Heart right ventricle (tissue), 16 donors: ENCODE results near the gene SNX33. TPM values are rescaled to one million over a fixed set of nuclear protein-coding genes. Genes with fewer than 3 reads are reported as not detected.
"Not testable (repeated sequence)": the region's sequence is repeated elsewhere in the genome, so short reads cannot be mapped to it uniquely, and the experiment has no call there.

Experiments
- ATAC-seq, 8 donors: fragments of 200-7000 bp; cut with Tn5 transposase; one replicate each; pipeline ENCODE4 v1.9.1; 2020; ENCODE audit warnings: mild to moderate bottlenecking in 8 of 8, moderate library complexity in 8 of 8, moderate number of reproducible peaks in 1 of 8
- DNase-seq, 2 donors: peaks; one replicate each; pipeline ENCODE4 v3.0.0-alpha.2; 2020
- H3K27ac ChIP-seq, 10 donors: fragments of 200-600 bp; sonication (generic) in 2 of 10; one replicate each; pipeline versions ENCODE4 v1.5.0 to v1.8.0; 2020 to 2022; ENCODE audit warnings: mild to moderate bottlenecking in 3 of 10
- H3K27me3 ChIP-seq, 7 donors: fragments of 200-600 bp; one replicate each; pipeline ENCODE4 v1.8.0; 2021 to 2022; ENCODE audit warnings: mild to moderate bottlenecking in 2 of 7
- H3K36me3 ChIP-seq, 9 donors: fragments of 200-600 bp; sonication (generic) in 1 of 9; one replicate each; pipeline versions ENCODE4 v1.5.0 to v1.8.0; 2020 to 2022; ENCODE audit warnings: mild to moderate bottlenecking in 2 of 9
- H3K4me1 ChIP-seq, 9 donors: fragments of 200-600 bp; sonication (generic) in 1 of 9; one replicate each; pipeline versions ENCODE4 v1.5.0 to v1.8.0; 2020 to 2022; ENCODE audit warnings: mild to moderate bottlenecking in 4 of 9
- H3K4me3 ChIP-seq, 10 donors: fragments of 200-600 bp; sonication (generic) in 2 of 10; one replicate each; pipeline versions ENCODE4 v1.5.0 to v1.8.0; 2020 to 2022; ENCODE audit warnings: mild to moderate bottlenecking in 7 of 10, moderate library complexity in 2 of 10
- H3K9me3 ChIP-seq, 11 donors: fragments of 200-600 bp in 10 of 11; sonication (generic) in 2 of 11; one replicate each; pipeline versions ENCODE4 v1.5.0 to v1.8.0; 2013 to 2022; ENCODE audit warnings: mild to moderate bottlenecking in 2 of 11, control low read depth in 1 of 11, moderate library complexity in 1 of 11
- CTCF ChIP-seq, 9 donors: fragments of 200-600 bp; sonication (generic) in 2 of 9; IDR thresholded peaks; one replicate each; pipeline versions ENCODE4 v1.5.0 to v1.8.0; 2021 to 2022; ENCODE audit warnings: antibody characterized with exemption in 9 of 9, mild to moderate bottlenecking in 5 of 9, moderate library complexity in 1 of 9
- WGBS, 2 donors: extraction: QIAGEN DNeasy Blood & Tissue Kit; methylation state at CpG; one replicate each; pipeline ENCODE4 v1.1.7; 2013; ENCODE audit warnings: inconsistent platforms in 1 of 2; 5-methylcytosine and 5-hydroxymethylcytosine counted together
- intact Hi-C, 10 donors: fragments of 100-400 bp; cut with DNase I; formaldehyde crosslinking; loops; one replicate each; pipeline versions ENCODE4 v1.11.1 to v1.14.2; 2022
- polyA plus RNA-seq, 2 donors: library from polyadenylated mRNA; stranded (reverse); fragments of 200-250 nt; gene quantifications; one replicate each; pipeline ENCODE4 v1.2.3, GENCODE V29; 2013
- total RNA-seq, 10 donors: library from RNA; stranded (reverse); fragmentation: NEBNext Ultra II Directional in 3 of 10; extraction: Animal tissue kit (Norgen Biotek cat#: 25700) in 3 of 10; gene quantifications; one replicate each; pipeline versions ENCODE4 v1.2.1 to v1.2.4, GENCODE V29; 2021 to 2023
- donor health status: Arrhythmogenic right ventricular cardiomyopathy.
- donor health status: ischemic (EF 13 %, LVEDD 7.1; RV severe dilation, severe dysfunction).
- donor health status: healthy with polysubstance abuse.
- donor health status: DM: no; HTN: yes; CAD: no.
- donor health status: DM: no; HTN: no; CAD: no.
- donor health status: ischemic (EF 25% LVEDD 6.9; RV normal size, moderate dysfunction).
- donor health status: ischemic (EF 25% LVEDD 5.7; RV mildly dilated, moderate dysfunction).
- donor health status: healthy.
- donor health status: DM: yes; HTN: yes; CAD: no.
- donor health status: Ischemic cardiomyopathy.
- donor health status: ischemic (EF 35%, LVEDD 5.7; RV mildly dilated, moderate dysfunction).
- donor health status: nonischemic (EF 11% LVEDD 7.7; RV severe dilation, severe dysfunction).
- donor health status: DM: yes; HTN: yes; CAD: no.
- donor health status: PGD.
- donor health status: ischemic (EF 29% LVEDD 5.4; RV normal size, mild dysfunction).
- donor health status: nonischemic (EF 23%, LVEDD 6.1; RV moderate dilation, normal function).

SNX33 gene
- total and polyA plus RNA-seq, 12 donors = 7.4 to 14.8 (median 9.7) TPM

- intact Hi-C loops = no loop called here
- peaks cover 0 to under 1% (median 0%) of the 10 kb centered on the region in 7 donors for H3K27me3 ChIP-seq
- DNase-seq = no peak
- no peaks in the 10 kb centered on the region for H3K9me3 ChIP-seq
- H3K36me3 ChIP-seq = no peaks in the 10 kb centered on the region
- no peak overlapping the region for H3K4me3 ChIP-seq
- 72 to 82% methylated on average over 4 to 6 of the region's 6 CpGs for WGBS, 2 donors
- no peak for TF ChIP-seq CTCF (IDR thresholded peaks at IDR 0.05)
- peak overlapping the region in 9 of 10 donors; percentile 27 to 75 (median 65) for H3K27ac ChIP-seq
- no peak for ATAC-seq
- peaks cover 9 to 86% (median 38%) of the 10 kb centered on the region in 9 donors for H3K4me1 ChIP-seq
Measured at GRCh38 chr15:75702436-75702835, 54.7 kb downstream of the SNX33 start.

GRCh38 chr15:75703440-75704262 is 55.9 kb downstream of the SNX33 start:
- H3K27ac ChIP-seq = peak overlapping the region in 9 of 10 donors; percentile 17 to 89 (median 74)
- WGBS, 2 donors = 67 to 85% methylated on average over 7 to 8 of the region's 18 CpGs
- H3K4me3 ChIP-seq, intact Hi-C loops, H3K36me3 ChIP-seq, DNase-seq, H3K9me3 ChIP-seq, H3K27me3 ChIP-seq: not testable (repeated sequence)
- H3K4me1 ChIP-seq = peaks cover 10 to 81% (median 38%) of the 10 kb centered on the region in 9 donors
- ATAC-seq = peak in 6 of 8 donors; percentile 23 to 69 (median 51)

GRCh38 chr15:75704263-75704615 is 56.5 kb downstream of the SNX33 start:
- 66 to 69% methylated on average over 6 of the region's 6 CpGs for WGBS, 2 donors
- ATAC-seq = peak in 1 of 8 donors; percentile 29

GRCh38 chr15:75704618-75705017 is 56.9 kb downstream of the SNX33 start:
- peaks cover 13 to 81% (median 45%) of the 10 kb centered on the region in 9 donors for H3K4me1 ChIP-seq
- WGBS, 2 donors = 86 to 93% methylated on average over 9 of the region's 9 CpGs
- DNase-seq = no peak

More at GRCh38 chr15:75704263-75704615, 56.5 kb downstream of the SNX33 start:
- Histone ChIP-seq H3K9me3 (no peaks in the 10 kb centered on the region), H3K36me3 (no peaks in the 10 kb centered on the region), H3K4me1 (peaks cover 14 to 81% (median 44%) of the 10 kb centered on the region in 9 donors), H3K27me3 (no peaks in the 10 kb centered on the region), H3K4me3 (no peak overlapping the region), H3K27ac (peak overlapping the region in 9 of 10 donors; percentile 17 to 89 (median 74))
- DNase-seq = no peak
- TF ChIP-seq CTCF (IDR thresholded peaks at IDR 0.05) = no peak
- intact Hi-C loops = no loop called here

GRCh38 chr15:75705375-75705774 is 57.7 kb downstream of the SNX33 start:
- H3K27me3 ChIP-seq, intact Hi-C loops, H3K9me3 ChIP-seq, ATAC-seq, H3K4me3 ChIP-seq, DNase-seq, H3K36me3 ChIP-seq: not testable (repeated sequence)
- Histone ChIP-seq H3K4me1 (peaks cover 9 to 73% (median 37%) of the 10 kb centered on the region in 9 donors), H3K27ac (peak overlapping the region in 9 of 10 donors; percentile 10 to 89 (median 74))
- 82 to 88% methylated on average over 5 of the region's 5 CpGs for WGBS, 2 donors

More at GRCh38 chr15:75704618-75705017, 56.9 kb downstream of the SNX33 start:
- Histone ChIP-seq H3K36me3 (no peaks in the 10 kb centered on the region), H3K27me3 (no peaks in the 10 kb centered on the region), H3K9me3 (no peaks in the 10 kb centered on the region), H3K4me3 (no peak overlapping the region), H3K27ac (peak overlapping the region in 9 of 10 donors; percentile 17 to 89 (median 74))
- TF ChIP-seq CTCF (IDR thresholded peaks at IDR 0.05) = no peak
- intact Hi-C loops = no loop called here
- ATAC-seq = no peak
